ENCODE results near the gene GALNT2. TPM values are rescaled to one million over a fixed set of nuclear protein-coding genes. Genes with fewer than 3 reads are reported as not detected.

Gene GALNT2
- total RNA-seq, 1 experiment from 2014 or later = 152 TPM

- H3K27ac ChIP-seq (ENCODE audit: low read length) = no peak overlapping the region
- no peaks in the 10 kb centered on the region for H3K36me3 ChIP-seq (ENCODE audit: control insufficient read depth, insufficient read depth, low read length)
- TF ChIP-seq POLR2AphosphoS5 (IDR thresholded peaks at IDR 0.05; ENCODE audit: low read depth, low read length) (no peak), CTCF (IDR thresholded peaks at IDR 0.05) (no peak), SIN3A (IDR thresholded peaks at IDR 0.05; ENCODE audit: borderline replicate concordance, insufficient read depth, low read depth, low read length) (no peak), REST (IDR thresholded peaks at IDR 0.05; ENCODE audit: insufficient read depth in 1 of 2, low read depth in 2 of 2, low read length in 1 of 2) (no peak), TCF7L2 (IDR thresholded peaks at IDR 0.05; ENCODE audit: low read depth, low read length) (no peak)
- POLR2A ChIA-PET = no interaction called here
- CTCF ChIA-PET = no interaction called here
- DNase-seq (ENCODE audit: low read depth, low spot score) = no peak
- H3K4me3 ChIP-seq (ENCODE audit: low read depth in 2 of 2, low read length in 2 of 2) = no peak overlapping the region
- BruUV-seq (replicated peaks) = no TSS peak
- no peaks in the 10 kb centered on the region for H3K27me3 ChIP-seq (ENCODE audit: control insufficient read depth, insufficient read depth, low read length)
- peaks cover 21% of the 10 kb centered on the region for H3K4me1 ChIP-seq (ENCODE audit: control insufficient read depth, insufficient read depth, low read length)
- intact Hi-C loops (cut with micrococcal nuclease; ENCODE audit: unreplicated experiment) (no loop called here), in situ Hi-C loops (cut with HindIII; ENCODE audit: low pct_unique_long_range_greater_than_20kb, low sequenced_read_pairs) (no loop called here)
- no peaks in the 10 kb centered on the region for H3K9me3 ChIP-seq (ENCODE audit: control insufficient read depth, insufficient read depth, low read depth, low read length)
- no peak for ATAC-seq
Observed at GRCh38 chr1:230158415-230159291, 91.6 kb downstream of the GALNT2 start.

- Histone ChIP-seq H3K27ac (ENCODE audit: low read length) (no peak overlapping the region), H3K36me3 (ENCODE audit: control insufficient read depth, insufficient read depth, low read length) (no peaks in the 10 kb centered on the region), H3K9me3 (ENCODE audit: control insufficient read depth, insufficient read depth, low read depth, low read length) (no peaks in the 10 kb centered on the region), H3K4me1 (ENCODE audit: control insufficient read depth, insufficient read depth, low read length) (peaks cover 21% of the 10 kb centered on the region), H3K27me3 (ENCODE audit: control insufficient read depth, insufficient read depth, low read length) (no peaks in the 10 kb centered on the region), H3K4me3 (ENCODE audit: low read depth in 2 of 2, low read length in 2 of 2) (no peak overlapping the region)
- DNase-seq (ENCODE audit: low read depth, low spot score) (no peak), ATAC-seq (no peak)
- POLR2A ChIA-PET = no interaction called here
- CTCF ChIA-PET = no interaction called here
- TF ChIP-seq REST (IDR thresholded peaks at IDR 0.05; ENCODE audit: insufficient read depth in 1 of 2, low read depth in 2 of 2, low read length in 1 of 2) = no peak
- TF ChIP-seq SIN3A (IDR thresholded peaks at IDR 0.05; ENCODE audit: borderline replicate concordance, insufficient read depth, low read depth, low read length) = no peak
- TF ChIP-seq POLR2AphosphoS5 (IDR thresholded peaks at IDR 0.05; ENCODE audit: low read depth, low read length) = no peak
- no peak for TF ChIP-seq CTCF (IDR thresholded peaks at IDR 0.05)
- no peak for TF ChIP-seq TCF7L2 (IDR thresholded peaks at IDR 0.05; ENCODE audit: low read depth, low read length)
- BruUV-seq (replicated peaks) = no TSS peak
- intact Hi-C loops (cut with micrococcal nuclease; ENCODE audit: unreplicated experiment) (no loop called here), in situ Hi-C loops (cut with HindIII; ENCODE audit: low pct_unique_long_range_greater_than_20kb, low sequenced_read_pairs) (no loop called here)
Observed at GRCh38 chr1:230159580-230159979, 92.5 kb downstream of the GALNT2 start.
